Stimulated activated CD4-positive, alpha-beta T cell treated with anti-CD3 and anti-CD28 coated beads, TNF-alpha, amount 100 ng/mL, for 48 hours (primary cell): Measurements from ENCODE around the gene LPIN3.

ENCODE experiments used
- DNase-seq, 3 donors: peaks; one replicate each; pipeline ENCODE4 v3.0.0-alpha.2; 2020; ENCODE audit warnings: low read depth in 3 of 3

LPIN3 gene

DNA sequence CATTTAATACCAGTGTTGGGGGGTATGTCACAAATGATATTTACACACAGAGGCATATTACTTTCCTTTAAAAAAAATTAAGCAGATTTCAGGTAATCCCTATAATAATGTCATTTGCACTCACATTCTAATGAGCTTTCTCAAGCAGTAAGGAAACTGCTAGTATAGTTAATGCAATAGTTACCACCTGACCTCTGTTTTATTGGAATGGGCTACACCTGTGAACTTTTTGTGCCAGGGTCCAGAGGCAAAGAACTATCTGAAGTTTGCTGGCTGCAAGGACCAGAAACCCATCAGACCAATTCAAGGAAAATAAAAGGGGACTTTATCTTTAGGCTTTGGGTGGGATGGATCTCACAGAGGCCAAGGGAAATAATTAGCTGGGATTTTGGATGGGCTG, 20.2 kb upstream of the LPIN3 start:
- no peak for DNase-seq

DNA sequence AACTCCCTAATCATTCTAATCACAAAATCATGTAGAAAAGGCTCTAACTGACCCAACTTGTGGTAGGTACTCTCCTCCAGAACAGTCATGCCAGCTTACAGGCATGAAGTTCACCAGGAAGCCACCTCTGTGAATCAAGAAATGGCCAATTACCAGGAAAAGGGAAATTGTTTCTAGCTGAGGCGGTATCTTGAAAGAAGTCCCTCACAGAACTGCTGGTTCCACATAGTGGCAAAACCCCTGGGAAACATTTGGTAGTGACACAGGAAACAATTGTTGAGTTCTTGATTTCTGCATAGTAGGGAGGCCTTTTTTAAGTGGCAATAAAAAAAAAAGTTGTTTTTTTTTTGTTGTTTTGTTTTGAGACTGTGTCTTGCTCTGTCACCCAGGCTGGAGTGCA, 19.6 kb upstream of the LPIN3 start:
- DNase-seq, result no peak

GRCh38 chr20:41327178-41327577, 13.4 kb upstream of the LPIN3 start:
- no peak for DNase-seq

- peak; percentile 26 to 53 (median 48) for DNase-seq
These were observed 10.9 kb upstream of the LPIN3 start for GRCh38 chr20:41329435-41330342.

DNA sequence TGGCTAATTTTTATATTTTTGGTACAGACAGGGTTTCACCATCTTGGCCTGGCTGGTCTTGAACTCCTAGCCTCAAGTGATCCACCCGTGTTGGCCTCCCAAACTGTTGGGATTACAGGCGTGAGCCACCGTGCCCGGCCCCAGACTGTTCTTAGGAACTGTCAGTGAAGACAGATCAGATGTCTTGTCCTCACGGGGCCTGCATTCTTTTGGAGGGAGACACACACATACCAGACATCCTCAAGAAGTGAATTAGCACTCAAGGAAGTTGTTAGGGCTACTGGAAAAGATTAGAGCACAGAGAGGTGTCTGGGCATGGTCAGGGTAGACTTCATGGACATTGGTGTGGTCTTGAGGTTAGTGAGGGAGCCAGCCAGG, 10.3 kb upstream of the LPIN3 start:
- no peak for DNase-seq

- DNase-seq, result no peak
These were observed 9.7 kb upstream of the LPIN3 start for GRCh38 chr20:41330941-41331340.

DNA sequence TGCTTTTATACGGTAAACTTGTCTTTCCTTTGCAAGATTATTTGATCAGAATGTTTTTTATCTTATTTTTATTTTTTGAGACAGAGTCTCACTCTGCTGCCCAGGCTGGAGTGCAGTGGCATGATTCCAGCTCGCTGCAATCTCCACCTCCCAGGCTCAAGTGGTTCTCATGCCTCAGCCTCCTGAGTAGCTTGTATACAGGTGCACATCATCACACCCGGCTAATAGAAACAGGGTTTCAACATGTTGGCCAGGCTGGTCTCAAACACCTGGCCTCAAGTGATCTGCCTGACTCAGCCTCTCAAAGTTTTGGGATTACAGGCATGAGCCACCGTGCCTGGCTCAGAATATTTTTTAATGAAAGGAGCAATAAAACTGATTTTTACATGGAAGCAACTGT, 8.9 kb upstream of the LPIN3 start:
- no peak for DNase-seq

GRCh38 chr20:41334036-41334435, 6.6 kb upstream of the LPIN3 start:
- no peak for DNase-seq

DNA sequence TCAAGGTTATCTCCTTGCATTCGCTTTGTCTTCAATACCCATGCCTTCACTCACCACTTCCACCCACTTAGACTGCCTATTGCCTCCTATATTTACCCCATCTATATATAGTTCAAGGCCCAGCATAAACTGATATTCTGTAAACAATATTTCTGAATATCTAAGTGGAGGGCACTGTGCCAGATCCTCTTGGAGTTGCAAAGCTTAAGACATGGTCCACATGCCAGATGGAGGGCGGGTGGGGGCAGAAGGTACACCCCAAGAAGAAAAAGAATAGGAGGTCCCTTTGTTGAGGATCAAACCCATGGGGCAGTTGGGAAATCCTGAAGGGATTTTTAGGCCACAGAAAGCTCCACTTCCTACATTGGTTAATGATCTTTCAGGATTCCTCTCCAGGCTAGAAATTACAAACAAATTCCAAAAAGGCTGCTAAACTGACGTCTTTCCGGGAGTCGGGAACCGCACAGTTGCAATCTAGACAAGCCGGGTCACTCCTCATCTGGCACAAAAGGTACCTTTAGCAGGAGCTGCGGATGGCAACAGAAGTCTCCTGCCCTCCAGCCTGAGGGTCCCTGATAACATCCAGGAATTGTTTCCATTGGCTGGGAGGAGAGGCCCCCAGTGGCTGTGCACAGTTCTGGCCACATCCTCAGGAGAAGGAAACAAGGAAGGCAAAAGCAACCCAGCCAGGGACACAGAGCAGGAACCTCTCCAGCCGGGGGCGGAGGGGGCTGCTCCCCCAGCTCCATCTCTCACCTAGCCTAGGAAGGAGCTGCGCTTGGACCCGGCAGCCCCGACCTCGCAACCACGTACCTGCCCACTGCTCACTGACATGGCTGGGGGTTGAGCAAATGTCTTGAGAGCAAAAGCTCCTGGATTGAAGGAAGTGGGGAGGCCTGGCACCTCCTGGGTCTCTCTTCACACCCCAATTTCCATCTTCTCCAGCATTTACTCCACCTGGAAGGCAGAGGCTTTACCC, 5.9 kb upstream of the LPIN3 start:
- no peak for DNase-seq

- no peak for DNase-seq
These were observed 5.0 kb upstream of the LPIN3 start for GRCh38 chr20:41335591-41335990.

- no peak for DNase-seq
These were observed 3.7 kb upstream of the LPIN3 start for GRCh38 chr20:41336711-41337492.

GRCh38 chr20:41339957-41340326, 679 bp upstream of the LPIN3 start:
- DNase-seq, result peak; percentile 75 to 80 (median 77)

DNA sequence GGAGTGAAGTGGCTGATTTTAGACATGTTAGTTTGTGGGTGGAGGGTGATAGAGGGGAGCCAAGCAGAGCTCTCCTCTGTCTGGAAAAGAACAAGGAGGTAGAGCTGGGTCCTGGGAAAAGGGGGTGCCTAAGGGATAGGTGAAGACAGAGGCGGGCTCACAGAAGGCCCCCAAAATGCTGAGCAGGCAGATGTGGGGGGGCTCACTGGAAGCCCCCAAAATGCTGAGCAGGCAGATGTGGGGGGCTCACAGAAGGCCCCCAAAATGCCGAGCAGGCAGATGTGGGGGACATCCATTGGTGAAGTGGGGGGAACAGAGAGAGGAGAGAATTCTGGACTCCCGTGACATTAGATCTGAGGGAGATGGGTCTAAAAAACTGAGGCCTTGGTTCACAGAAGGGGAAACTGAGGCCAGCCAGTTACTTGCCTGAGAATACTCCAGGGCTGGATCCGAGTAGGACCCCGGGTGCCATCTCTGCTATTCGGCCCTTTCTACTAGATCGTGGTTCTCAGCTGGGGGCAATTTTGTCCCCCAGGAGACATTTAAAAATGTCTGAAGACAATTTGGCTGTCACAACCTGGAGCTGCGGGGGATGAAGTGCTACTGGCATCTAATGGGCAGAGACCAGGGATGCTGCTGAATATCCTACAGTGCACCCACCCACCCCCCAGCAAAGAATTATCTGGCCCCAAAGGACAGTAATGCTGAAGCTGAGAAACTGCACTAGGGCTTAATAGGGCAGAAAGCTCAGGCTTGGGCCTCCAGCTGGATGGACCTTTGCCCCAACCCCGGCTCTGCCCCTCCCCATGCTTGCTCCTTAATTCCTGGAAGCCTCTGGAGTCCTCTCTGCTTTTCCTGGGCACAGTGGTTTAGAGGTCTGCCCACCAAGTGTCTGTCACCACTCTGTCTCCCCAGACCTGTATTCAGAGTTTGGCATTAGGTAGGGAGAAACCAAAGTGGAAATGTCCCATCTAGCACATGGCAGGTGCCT, 2.1 kb downstream of the LPIN3 start:
- no peak for DNase-seq

DNA sequence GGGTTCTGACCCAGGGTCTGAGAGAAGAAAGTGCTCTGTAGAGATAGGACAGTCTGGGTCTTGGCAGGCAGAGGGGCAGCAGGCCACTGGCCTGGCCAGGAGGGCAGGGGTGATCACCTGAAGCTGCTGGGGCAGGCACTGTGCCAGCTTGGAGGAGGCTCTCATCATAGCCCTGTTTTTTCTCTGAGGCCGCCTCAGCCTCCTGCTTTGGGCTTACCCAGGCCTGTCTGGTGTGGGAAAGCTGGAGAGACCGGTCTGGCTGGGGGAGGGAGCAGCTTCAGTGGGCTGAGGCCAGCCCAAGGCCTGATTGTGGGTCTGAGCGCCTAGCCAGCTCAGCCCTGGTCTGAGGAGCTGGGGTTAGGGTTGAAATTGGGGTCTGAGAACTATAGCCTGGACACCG, 3.9 kb downstream of the LPIN3 start:
- no peak for DNase-seq

DNA sequence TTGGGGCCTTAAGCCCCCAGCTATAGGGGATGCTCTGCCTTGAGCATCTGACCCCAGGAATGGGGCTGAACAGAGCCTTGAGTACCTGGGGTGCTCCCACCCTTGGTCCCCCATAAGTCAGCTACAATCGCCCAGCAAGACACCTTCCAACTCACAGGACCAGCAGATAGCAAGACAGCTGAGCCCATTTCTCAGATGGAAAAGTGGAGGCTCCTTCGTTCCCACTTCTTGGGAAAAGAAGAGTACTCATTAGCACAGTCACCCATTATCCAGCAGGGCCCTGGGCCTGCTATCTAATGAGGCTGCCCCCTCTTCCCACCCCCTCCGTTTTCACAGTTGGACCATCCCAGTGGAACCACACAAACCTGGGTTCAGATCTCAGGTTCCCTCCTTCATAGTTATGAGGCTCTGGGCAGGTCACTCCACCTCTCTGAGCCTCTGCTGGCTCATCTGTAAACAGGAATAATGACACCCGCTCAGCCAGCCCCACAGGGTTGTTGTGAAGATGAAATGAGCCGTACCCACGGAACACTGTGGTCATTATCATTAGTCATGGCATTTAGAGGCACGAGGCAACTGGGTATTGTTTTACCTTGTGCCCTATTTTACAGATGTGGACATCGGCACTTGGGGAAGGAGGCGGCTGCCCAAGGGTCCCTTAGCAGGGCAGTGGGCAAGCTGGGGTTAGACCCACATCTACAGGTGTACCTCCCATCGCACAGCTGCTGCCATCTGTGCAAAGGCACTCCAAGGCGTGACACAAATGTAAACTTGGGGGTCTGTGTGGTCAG, 4.5 kb downstream of the LPIN3 start:
- no peak for DNase-seq

- no peak for DNase-seq
These were observed 5.1 kb downstream of the LPIN3 start for GRCh38 chr20:41345729-41346067.

- DNase-seq, result no peak
These were observed 7.2 kb downstream of the LPIN3 start for GRCh38 chr20:41347523-41348429.

DNA sequence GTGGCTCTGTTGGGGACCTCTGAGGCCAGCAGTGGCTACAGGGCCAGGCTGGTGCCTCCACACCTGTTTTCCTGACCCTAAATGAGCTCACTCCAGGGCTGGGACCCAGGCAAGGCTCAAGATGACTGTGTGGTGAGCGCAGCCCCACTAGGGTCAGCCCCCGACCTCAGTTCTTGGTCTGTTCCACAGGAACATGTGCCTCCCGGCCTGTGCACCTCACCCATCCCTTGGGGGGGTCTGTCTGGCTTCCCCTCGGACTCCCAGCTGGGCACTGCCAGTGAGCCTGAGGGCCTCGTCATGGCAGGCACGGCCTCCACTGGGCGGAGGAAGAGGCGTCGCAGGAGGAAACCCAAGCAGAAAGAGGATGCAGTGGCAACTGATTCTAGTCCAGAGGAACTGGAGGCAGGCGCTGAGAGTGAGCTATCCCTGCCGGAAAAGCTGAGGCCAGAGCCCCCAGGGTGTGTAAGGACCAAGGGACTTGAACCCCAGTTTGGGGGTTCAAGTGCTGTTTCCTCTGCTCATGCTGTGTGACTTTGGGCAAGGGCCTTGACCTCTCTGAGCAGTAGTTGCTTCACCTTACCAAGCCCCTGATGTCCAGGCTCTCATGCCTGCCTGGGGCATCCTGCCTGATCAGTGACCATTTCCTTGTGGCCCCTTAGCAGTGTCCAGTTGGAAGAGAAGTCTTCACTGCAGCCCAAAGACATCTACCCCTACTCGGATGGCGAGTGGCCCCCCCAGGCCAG, 8.0 kb downstream of the LPIN3 start:
- DNase-seq, result no peak
